DMS79 treated with DMSO at 0.1 percent for 48 hours (cell line): Measurements from ENCODE around the gene AUNIP.

Source experiments
- DNase-seq: peaks from one replicate; lab custom pipeline; 2025; lab: John Stamatoyannopoulos, UW

The AUNIP gene

DNA sequence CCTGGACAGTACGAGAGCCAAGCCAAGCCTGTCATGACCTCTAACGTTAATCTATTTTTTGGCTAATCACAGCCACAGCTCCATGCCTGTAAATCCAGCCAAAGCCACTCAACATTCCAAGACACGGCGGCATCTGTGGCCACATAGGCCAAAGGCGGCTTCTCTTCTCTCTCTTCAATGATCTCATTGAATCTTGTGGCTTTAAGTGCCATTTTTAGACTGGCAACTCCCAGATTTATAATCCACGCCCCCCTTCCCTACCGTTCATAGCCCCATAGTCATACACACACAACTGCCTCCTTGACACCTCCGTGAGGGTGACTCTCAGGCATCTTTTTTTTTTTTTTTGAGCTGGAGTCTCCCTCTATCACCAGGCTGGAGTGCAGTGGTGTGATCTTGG is 64.9 kb downstream of the AUNIP start:
- DNase-seq, result no peak

DNA sequence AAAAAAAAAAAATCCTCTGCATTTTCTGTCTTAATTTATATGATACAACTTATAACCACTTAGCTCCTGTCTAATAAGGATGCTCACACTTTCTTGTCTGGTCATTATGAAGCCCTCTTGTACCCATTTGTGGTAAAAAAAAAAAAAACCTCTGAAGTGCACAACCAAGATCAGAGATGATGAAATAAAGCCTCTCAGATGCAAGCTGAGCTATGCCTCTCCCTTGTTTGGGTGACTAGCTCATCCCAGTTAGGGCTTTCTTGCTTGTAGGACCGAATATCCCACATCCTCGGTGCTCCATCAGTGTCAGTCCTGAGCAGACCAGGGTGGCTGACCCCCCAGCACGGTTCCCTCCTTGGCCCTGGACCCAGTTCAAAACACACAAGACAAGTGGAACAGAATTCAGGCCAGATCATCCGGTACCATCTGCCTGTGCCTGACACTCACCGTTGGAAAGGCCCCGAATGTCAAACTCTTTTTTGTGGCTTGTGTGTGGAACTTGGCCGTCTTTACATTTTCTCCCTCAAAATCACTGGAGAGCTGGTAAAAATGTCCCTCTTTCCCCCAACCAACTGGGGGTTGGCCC is 65.6 kb downstream of the AUNIP start:
- DNase-seq, result no peak

GRCh38 chr1:25792115-25792514 is 67.1 kb downstream of the AUNIP start:
- DNase-seq, result no peak

GRCh38 chr1:25790472-25790871 is 68.8 kb downstream of the AUNIP start:
- DNase-seq, result no peak

GRCh38 chr1:25787760-25788166 is 71.5 kb downstream of the AUNIP start:
- no peak for DNase-seq

DNA sequence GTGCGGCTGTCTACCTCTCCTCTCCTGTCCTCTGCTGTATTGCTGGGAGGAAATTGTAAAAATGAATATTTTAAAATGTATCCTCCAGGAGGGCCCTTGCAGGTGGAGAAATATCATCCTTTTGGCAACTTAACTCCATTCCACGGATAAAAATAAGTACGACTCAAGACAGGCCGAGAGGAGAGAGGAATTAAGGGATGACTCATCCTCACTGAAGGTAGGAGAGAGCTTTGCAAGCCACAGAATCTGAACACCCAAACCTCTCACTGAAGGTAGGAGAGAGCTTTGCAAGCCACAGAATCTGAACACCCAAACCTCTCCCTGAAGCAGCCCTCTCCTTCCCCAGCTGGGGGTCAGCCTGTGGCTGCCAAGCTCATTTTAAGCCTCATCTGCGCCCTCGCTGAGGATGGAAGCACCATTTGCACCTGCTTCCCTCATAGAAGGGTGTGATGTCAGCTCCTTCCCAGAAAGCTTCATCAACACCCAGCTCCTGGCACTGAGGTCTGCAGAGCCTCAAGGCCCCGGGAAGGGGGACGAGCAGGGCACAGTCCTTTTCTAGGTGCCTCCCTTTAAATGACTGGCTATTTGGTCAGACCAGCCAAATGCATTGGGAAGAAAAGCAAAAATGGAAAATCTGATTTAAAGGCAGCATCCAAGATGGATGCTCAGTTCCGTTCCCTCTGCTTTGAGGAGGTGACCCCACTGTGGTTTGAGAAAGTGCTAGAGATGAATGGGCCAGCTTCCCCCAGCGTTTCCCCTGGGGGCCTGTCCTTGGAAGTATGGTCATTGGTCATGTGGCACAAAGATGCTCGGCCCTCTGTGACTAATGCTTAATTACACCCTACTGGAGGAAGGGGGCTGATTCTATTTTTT is 72.1 kb downstream of the AUNIP start:
- DNase-seq, result no peak

- no peak for DNase-seq
Measured at GRCh38 chr1:25785333-25786067, 73.8 kb downstream of the AUNIP start.

DNA sequence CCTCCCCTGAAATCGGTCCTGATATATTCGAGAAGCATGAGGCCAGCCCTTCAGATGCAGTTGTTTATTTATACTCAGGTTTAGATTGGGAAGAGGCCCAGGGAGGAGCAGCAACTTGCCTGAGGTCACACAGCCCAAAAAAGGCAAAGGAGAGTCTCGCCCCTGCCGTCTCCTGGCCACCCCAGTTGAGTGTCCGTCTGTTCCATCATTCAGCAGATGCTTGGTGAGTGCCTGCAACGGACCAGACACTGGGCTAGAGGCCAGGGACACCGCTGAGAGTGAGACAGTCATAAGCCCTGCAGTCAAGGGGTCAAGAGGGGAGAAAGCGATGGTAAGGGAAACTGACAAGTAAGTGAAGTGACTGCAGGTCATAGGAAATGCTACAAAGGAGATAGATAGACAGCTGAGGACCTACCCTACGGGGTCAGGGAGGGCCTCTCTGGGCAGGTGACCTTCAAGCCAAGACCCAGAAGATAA is 74.6 kb downstream of the AUNIP start:
- no peak for DNase-seq
